AG09309 (cell line): ENCODE data around the gene RNU1-1.
"Not testable (repeated sequence)": the region's sequence is repeated elsewhere in the genome, so short reads cannot be mapped to it uniquely, and the experiment has no call there.

Experiments used
- DNase-seq: peaks from one replicate; pipeline ENCODE4 v3.0.0-alpha.2; 2010; ENCODE audit warnings: low read depth
- H3K4me3 ChIP-seq: 2 replicates; pipeline ENCODE4 v1.5.1; 2011; ENCODE audit warnings: mild to moderate bottlenecking, low read depth, low read length, moderate library complexity; ENCODE audit not compliant: control insufficient read depth
- TF ChIP-seq, protein P1 (sequence below): IDR thresholded peaks from 2 replicates; pipeline ENCODE4 v1.5.1; 2011; ENCODE audit warnings: mild to moderate bottlenecking, low read depth, low read length, inconsistent platforms; ENCODE audit not compliant: insufficient read depth, control insufficient read depth; ENCODE audit errors: missing control alignments

The RNU1-1 gene

DNA sequence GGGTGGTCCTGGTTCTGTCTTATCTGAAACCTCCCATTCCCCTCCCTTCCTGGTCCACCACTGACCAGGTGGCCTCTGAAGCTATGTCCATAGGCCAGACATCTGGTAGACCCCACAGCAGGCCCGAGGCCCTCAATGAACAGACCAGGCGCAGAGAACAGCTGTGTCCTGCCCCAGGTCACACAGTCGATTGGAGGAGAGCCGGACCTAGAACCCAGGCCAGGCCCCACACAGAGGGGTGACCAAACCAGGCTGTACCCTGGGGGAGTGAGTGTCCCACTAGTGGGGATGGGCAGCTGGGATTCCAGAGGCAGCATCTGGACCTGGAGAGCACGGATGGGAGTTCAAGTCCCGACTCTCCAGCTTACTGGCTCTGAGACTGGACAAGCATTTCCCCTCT is 29.2 kb downstream of the RNU1-1 start:
- no peak overlapping the region for H3K4me3 ChIP-seq
- TF ChIP-seq, protein P1, sequence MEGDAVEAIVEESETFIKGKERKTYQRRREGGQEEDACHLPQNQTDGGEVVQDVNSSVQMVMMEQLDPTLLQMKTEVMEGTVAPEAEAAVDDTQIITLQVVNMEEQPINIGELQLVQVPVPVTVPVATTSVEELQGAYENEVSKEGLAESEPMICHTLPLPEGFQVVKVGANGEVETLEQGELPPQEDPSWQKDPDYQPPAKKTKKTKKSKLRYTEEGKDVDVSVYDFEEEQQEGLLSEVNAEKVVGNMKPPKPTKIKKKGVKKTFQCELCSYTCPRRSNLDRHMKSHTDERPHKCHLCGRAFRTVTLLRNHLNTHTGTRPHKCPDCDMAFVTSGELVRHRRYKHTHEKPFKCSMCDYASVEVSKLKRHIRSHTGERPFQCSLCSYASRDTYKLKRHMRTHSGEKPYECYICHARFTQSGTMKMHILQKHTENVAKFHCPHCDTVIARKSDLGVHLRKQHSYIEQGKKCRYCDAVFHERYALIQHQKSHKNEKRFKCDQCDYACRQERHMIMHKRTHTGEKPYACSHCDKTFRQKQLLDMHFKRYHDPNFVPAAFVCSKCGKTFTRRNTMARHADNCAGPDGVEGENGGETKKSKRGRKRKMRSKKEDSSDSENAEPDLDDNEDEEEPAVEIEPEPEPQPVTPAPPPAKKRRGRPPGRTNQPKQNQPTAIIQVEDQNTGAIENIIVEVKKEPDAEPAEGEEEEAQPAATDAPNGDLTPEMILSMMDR = no peak
- no peak for DNase-seq

DNA sequence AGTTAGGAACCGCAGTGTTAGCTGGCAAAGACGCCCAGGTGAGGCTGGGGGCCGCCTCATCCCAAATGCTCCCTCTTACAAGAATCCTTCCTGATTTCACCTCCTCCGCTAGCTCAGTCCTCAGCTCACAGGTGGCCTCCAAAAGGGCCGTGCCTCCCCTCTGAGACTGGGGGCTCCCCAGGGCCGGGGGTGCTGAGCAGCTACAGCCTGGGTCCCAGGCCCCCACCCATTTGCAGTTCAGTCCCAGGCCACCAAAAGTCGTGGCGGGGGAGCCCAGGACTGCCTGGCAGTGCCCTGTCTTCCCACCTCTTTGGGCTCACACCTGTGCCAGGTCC is 29.6 kb downstream of the RNU1-1 start:
- TF ChIP-seq, protein P1 = no peak
- DNase-seq = no peak
- no peak overlapping the region for H3K4me3 ChIP-seq

DNA sequence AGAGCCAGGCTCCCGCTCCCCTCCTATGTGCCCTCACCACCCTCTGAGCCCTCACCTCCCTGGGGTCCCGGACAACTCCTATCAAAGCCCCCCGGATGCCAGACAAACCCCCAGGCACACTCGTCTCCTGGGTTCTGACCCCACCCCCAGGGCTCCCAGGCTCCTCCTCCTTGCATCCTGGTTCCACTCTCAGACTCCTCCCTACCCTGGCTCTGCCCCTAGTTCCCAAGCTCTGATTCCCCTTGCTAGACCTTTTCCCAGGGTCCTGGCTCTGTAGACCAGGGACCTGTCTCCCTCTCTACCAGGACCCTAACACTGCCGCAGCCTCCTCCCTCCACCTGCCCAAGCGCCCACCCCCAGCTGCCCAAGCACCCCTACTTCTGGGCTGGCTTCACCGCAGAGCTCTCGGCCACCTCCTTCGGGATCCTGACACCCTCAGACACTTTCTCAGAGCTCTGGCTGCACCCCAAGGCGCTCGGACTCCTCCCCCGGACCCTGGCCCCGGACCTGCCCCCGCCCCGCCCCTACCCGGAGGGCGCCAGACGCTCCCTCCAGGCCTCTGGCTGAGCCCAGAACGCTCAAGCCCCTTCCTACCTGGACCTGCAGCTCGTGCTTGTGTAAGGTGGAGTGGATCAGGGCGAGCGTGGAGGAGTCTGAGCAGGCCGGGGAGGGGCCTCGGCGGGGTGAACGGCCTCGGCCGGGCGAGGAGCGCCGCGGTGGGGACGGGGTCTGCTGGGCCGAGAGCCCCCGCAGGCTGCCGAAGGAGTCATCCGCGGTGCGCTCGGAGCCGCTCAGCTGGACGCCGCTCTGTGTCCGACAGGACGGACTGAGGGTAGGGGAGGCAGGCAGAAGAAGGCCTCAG is 30.2 kb downstream of the RNU1-1 start:
- not testable (repeated sequence) for DNase-seq, H3K4me3 ChIP-seq

- DNase-seq, H3K4me3 ChIP-seq: not testable (repeated sequence)
Observed at GRCh38 chr1:16483146-16483545, 30.9 kb downstream of the RNU1-1 start.

- no peak for DNase-seq
- TF ChIP-seq, protein P1 = no peak
- H3K4me3 ChIP-seq = no peak overlapping the region
Observed at GRCh38 chr1:16478091-16478490, 36.0 kb downstream of the RNU1-1 start.

DNA sequence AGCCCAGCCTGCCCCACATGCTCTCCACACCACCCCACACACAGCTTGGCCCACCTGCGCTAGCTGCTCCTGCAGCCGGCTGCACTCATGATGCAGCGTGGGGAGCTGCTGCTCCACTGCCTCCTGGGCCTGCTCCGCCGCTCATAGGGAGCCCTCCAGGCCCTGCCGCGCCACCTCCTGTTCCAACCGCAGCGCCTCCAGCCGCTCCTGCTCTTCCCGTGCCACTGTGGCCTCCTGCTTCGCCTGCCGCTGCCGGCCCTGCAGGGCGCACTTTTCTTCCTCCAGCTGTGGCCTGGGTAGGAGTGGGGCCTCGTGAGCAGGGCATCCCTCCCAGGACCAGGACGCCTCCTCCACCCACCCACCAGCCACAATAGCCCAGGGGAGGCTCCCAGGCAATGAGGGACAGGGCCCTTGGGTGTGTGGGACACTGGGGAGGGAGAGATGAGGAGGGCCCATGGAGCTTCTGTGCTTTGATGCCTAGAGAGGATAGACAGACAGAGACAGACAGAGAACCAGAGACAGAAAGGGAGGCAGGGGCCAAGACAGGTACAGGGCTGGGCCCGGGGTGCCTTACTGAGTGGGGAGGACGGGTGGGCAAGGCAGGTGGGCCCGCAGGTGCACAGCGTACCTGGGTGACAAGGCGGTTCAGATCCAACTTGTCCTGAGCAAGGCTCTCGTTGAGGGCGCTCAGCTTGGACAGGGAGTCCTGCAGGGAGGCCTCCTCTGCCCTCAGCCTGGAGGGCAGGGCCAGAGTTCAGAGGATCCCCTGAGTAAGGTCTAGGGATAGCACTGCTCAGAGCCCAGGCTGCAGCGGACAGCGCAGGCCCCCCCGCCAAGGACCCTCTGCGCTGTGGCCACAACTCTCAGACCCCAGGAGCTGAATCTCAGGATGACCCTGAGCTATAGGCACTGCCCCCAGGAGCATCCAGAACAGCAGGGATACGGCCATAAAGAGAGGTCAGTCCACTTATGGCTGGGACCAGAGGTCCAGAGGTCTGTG is 38.0 kb downstream of the RNU1-1 start:
- H3K4me3 ChIP-seq, DNase-seq: not testable (repeated sequence)

GRCh38 chr1:16474891-16475290 is 39.2 kb downstream of the RNU1-1 start:
- not testable (repeated sequence) for H3K4me3 ChIP-seq, DNase-seq

DNA sequence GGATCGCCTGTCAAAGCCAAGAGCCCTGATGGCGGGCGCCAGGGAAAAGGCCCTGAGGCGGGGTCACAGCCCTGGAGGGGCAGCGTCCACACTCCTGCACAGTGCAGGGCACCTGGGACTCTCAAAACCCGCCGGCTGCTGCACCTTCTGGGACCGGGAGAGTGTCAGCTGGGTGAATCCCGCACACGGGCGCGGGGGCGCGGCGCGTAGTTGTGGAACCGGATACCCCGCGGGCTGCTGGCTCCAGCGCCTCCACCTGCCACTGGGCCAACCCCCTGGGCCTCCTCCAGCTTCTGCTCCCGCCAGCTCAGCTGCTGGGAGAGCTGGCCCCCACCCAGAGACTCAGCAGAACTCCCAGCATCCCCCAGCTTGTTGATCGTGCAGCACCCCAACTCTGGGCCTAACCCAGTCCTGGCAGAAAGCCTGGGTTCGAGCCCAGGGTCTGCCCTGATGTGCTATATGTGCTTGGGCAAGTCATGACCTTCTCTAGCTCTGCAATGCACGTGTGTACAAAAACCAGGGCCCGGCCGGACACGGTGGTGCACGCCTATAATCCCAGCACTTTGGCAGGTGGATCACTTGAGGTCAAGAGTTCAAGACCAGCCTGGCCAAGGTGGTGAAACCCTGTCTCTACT is 39.8 kb downstream of the RNU1-1 start:
- TF ChIP-seq, protein P1 = no peak
- no peak overlapping the region for H3K4me3 ChIP-seq
- DNase-seq = no peak
